HG03025 (cell line): Measurements from ENCODE around the gene KIF16B.

ENCODE experiments used
- ATAC-seq: cut with Tn5 transposase; IDR thresholded peaks from one replicate; pipeline ENCODE4 v1.9.1; 2021; ENCODE audit warnings: mild to moderate bottlenecking, moderate library complexity; ENCODE audit not compliant: unreplicated experiment, low FRiP score

Gene KIF16B

GRCh38 chr20:16555754-16556153 is 17.5 kb downstream of the KIF16B start:
- no peak for ATAC-seq

- ATAC-seq, result no peak
Measured at GRCh38 chr20:16554766-16555543, 18.3 kb downstream of the KIF16B start.

GRCh38 chr20:16553684-16554083 is 19.6 kb downstream of the KIF16B start:
- ATAC-seq, result no peak

GRCh38 chr20:16553101-16553500 is 20.1 kb downstream of the KIF16B start:
- ATAC-seq, result no peak

GRCh38 chr20:16552015-16552414 is 21.2 kb downstream of the KIF16B start:
- ATAC-seq, result no peak

- no peak for ATAC-seq
Measured at GRCh38 chr20:16551607-16552006, 21.6 kb downstream of the KIF16B start.

GRCh38 chr20:16548068-16548672 is 25.1 kb downstream of the KIF16B start:
- ATAC-seq, result no peak

GRCh38 chr20:16544949-16545348 is 28.3 kb downstream of the KIF16B start:
- ATAC-seq, result no peak

- no peak for ATAC-seq
Measured at GRCh38 chr20:16542477-16542876, 30.8 kb downstream of the KIF16B start.

GRCh38 chr20:16541878-16542277 is 31.4 kb downstream of the KIF16B start:
- ATAC-seq, result no peak

GRCh38 chr20:16541226-16541625 is 32.0 kb downstream of the KIF16B start:
- ATAC-seq, result no peak

- no peak for ATAC-seq
Measured at GRCh38 chr20:16539280-16540021, 33.8 kb downstream of the KIF16B start.

GRCh38 chr20:16538779-16539178 is 34.5 kb downstream of the KIF16B start:
- ATAC-seq, result no peak

- ATAC-seq, result no peak
Measured at GRCh38 chr20:16537918-16538317, 35.3 kb downstream of the KIF16B start.

GRCh38 chr20:16537025-16537665 is 36.1 kb downstream of the KIF16B start:
- ATAC-seq, result no peak

GRCh38 chr20:16535277-16535676 is 38.0 kb downstream of the KIF16B start:
- ATAC-seq, result no peak

GRCh38 chr20:16533502-16533901 is 39.7 kb downstream of the KIF16B start:
- no peak for ATAC-seq

GRCh38 chr20:16531485-16531884 is 41.8 kb downstream of the KIF16B start:
- ATAC-seq, result no peak

- no peak for ATAC-seq
Measured at GRCh38 chr20:16530201-16530681, 43.0 kb downstream of the KIF16B start.

- no peak for ATAC-seq
Measured at GRCh38 chr20:16528078-16528477, 45.2 kb downstream of the KIF16B start.

GRCh38 chr20:16527438-16527837 is 45.8 kb downstream of the KIF16B start:
- ATAC-seq, result no peak
